Spleen (tissue), 7 donors: ENCODE data around the gene FAM169A.

ENCODE experiments used
- POLR2A ChIP-seq, 3 donors: fragments of 450-650 bp; IDR thresholded peaks; one replicate each; pipeline ENCODE4 v1.5.1; 2017; ENCODE audit warnings: antibody characterized with exemption in 3 of 3, mild to moderate bottlenecking in 1 of 3
- POLR2AphosphoS5 ChIP-seq, 3 donors: sonication (generic); formaldehyde crosslinking; IDR thresholded peaks; one replicate each; pipeline ENCODE4 v1.5.1; 2017; ENCODE audit warnings: antibody characterized with exemption in 3 of 3
- TF ChIP-seq, protein P1 (sequence below), 11 experiments: fragments of 200-600 bp in 7 of 11; fragments of 450-650 bp in 4 of 11; sonication (generic) in 4 of 11; IDR thresholded peaks in 8 of 11; conservative IDR thresholded peaks in 3 of 11; 1 replicate in 7 of 11; 2 replicates in 4 of 11; pipeline versions ENCODE4 v1.4.0 to v1.8.0; 2016 to 2021; ENCODE audit warnings: antibody characterized with exemption in 11 of 11, inconsistent platforms in 4 of 11, mild to moderate bottlenecking in 1 of 11
- donor health status: DM: no; HTN: no; CAD: no; lungs with moderate emphysema.
- donor health status: DM: no; HTN: no; CAD: no.
- donor health status: DM: no; HTN: no; CAD: no.

DNA sequence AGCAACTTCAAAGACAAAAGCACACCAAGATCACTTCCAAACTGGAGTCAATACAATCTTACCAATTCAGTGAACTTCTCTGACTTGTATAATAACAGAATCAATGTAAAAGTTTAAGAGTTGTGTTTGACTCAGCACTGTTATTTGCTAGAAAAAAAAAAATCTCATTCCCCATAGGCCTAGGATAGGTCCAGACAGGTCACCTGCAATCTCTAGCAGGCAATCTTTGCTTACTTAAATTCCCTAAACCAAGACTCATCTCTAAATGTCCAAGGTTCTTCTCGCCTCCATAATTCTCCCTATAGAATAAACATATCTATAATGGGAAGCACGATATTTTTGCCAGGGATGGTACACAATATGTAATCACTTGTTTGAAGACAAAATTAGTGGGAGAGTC is 2.5 kb downstream of the FAM169A start:
- TF ChIP-seq POLR2AphosphoS5 (IDR thresholded peaks at IDR 0.05): no peak
- TF ChIP-seq, protein P1, sequence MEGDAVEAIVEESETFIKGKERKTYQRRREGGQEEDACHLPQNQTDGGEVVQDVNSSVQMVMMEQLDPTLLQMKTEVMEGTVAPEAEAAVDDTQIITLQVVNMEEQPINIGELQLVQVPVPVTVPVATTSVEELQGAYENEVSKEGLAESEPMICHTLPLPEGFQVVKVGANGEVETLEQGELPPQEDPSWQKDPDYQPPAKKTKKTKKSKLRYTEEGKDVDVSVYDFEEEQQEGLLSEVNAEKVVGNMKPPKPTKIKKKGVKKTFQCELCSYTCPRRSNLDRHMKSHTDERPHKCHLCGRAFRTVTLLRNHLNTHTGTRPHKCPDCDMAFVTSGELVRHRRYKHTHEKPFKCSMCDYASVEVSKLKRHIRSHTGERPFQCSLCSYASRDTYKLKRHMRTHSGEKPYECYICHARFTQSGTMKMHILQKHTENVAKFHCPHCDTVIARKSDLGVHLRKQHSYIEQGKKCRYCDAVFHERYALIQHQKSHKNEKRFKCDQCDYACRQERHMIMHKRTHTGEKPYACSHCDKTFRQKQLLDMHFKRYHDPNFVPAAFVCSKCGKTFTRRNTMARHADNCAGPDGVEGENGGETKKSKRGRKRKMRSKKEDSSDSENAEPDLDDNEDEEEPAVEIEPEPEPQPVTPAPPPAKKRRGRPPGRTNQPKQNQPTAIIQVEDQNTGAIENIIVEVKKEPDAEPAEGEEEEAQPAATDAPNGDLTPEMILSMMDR (IDR thresholded peaks at IDR 0.05 in 8 of 11, conservative IDR thresholded peaks at IDR 0.05 in 3 of 11): no peak
- TF ChIP-seq POLR2A (IDR thresholded peaks at IDR 0.05): no peak
